Measurements from ENCODE around the gene TNFSF4.
"Not testable (repeated sequence)": the region's sequence is repeated elsewhere in the genome, so short reads cannot be mapped to it uniquely, and the experiment has no call there.

The TNFSF4 gene, protein sequence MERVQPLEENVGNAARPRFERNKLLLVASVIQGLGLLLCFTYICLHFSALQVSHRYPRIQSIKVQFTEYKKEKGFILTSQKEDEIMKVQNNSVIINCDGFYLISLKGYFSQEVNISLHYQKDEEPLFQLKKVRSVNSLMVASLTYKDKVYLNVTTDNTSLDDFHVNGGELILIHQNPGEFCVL
- total RNA-seq, result 3.3 to 9.1 (median 5.9) reads per million in 4 experiments

DNA sequence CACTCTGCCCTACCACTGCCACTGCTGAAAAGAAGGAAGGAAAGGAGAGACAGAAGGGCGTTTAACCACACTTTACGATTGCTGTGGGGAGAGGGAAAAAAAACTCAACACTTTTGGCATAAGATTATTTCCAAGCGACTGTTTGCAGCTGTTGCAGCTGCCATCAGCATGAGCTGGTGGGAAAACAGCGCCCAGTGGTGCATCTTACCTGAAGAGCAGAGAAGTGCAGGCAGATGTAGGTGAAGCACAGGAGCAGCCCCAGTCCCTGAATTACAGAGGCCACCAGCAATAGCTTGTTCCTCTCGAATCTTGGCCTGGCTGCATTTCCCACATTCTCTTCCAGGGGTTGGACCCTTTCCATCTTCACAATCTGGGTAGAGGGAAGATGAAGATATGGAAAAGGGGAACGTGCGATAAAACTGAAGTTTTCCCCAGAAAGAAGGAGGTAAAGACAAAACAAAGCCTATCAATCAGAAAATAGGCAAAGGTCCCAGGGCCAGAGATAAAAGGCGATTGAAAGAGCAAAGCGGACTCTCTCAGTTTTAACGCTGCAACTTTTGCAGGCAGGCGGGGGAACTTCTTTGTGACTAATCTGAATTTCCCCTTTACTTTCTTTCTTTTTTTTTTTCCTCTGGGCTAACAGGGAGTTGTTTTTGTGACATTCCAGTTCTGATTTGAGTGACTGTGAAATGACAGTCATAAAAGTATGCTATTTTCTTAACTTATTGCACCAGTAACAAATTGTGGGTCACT is at the start of gene TNFSF4:
Gene TNFSF4, minus strand, starts transcription at position 516 of the 753 bp plus-strand sequence. Its CDS starts 155 bp downstream, at position 361.
- DNase-seq, result no peak

DNA sequence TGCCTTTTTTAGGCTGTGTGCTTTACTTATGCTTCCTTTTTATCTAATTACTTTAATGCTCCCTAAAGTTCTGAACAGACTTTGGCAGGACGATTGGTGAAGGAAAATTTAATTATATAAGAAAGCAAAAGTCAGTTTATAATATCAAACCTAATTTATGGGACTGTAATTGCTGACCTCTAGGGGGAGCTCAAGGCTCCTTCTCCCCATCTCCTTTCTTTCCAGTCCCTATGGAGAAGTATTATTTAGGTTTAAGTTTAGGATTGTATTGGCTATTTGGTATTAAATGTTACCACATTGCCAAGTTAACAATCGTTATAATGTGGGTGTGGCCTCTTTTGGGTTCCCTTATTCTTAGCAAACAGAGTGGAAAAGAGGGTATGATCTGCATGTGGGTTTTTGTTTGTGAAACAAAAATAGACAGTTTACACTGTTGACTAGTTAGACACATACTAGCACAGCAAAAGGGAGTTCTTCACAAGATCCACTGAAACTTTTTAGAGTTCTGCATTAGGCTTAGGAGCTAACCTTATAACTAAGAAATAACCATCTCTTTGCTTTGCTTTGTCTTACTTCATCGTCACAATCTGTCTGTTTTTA is 48.2 kb upstream of the TNFSF4 start:
- no peak for DNase-seq

DNA sequence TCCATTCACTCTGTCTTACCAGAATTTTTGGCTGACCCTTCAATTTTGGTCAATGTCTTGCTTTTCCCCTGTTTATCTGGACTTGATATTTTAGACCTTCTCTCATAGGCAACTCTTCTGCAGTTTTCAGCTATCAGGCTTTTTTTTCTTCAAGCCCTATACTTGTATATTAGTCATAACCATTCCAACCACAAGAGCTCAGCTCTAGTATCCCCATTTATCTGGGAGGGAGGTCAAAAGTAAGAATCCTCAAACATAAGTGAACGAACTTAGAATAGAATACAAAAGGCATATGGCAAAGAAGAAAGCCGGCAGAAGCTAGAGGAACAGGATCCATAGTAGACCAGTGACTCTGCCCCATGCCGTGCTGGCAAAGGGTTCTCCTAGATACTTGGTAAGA is 45.9 kb upstream of the TNFSF4 start:
- no peak for DNase-seq

DNA sequence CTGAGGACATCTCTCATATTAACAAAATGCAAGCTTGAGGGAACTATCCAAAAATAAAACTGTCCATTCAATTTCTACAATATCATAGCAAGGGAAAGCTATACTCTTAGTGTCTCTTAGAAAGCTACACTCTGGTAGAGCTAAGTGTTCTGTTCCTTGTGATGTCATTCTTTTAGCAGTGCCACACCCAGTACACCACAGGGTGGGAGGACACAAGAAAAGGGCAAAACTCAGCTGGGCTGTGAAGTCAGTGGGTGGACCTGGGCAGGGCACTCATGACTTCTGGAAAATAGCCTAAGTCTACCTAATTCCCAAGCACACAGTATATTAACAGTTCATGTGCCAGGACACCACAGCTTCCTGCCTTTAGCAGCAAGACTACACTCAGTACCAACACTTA is 42.2 kb upstream of the TNFSF4 start:
- DNase-seq, result no peak

DNA sequence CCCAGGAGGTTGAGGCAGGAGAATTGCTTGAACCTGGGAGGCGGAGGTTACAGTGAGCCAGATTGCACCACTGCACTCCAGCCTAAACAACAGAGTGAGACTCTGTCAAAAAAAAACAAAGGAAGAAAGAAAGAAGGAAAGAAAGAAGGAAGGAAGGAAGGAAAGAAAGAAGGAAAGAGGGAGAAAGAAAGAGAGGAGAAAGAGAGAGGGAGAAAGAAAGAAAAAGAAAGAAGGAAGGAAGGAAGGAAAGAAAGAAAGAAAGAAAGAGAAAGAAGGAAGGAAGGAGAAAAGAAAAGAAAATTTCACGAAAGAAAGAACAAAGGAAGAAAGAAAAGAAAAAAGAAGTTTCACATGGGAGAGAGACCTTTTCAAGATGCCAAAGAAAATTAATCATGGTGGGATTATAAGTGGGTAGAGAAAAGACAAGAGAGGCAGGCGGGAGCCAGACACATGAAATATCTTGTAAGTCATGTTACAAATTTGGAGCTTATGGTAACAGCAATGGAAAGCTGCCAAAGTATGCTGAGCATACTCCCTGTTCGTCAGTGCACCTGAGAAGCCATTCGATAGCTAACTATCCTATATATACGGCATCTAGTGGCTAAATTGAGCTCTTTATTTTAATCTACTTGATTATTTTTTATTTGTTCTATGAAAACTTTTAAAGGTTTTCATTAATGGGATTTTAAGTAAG is 41.3 kb upstream of the TNFSF4 start:
- DNase-seq, result no peak

DNA sequence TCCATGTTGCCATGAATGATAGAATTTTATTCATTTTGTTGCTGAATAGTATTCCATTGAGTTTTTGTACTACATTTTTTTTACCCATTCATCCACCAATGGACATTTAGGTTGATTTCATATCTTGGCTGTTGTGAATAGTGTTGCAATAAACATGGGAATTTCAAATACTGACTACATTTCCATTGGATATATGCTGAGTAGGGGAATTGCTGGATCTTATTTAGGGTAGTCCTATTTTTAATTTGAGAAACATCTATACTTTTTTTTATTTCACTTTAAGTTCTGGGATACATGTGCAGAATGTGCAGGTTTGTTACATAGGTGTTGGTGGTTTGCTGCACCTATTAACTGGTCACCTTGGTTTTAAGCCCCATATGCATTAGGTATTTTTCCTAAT is 38.8 kb upstream of the TNFSF4 start:
- no peak for DNase-seq

DNA sequence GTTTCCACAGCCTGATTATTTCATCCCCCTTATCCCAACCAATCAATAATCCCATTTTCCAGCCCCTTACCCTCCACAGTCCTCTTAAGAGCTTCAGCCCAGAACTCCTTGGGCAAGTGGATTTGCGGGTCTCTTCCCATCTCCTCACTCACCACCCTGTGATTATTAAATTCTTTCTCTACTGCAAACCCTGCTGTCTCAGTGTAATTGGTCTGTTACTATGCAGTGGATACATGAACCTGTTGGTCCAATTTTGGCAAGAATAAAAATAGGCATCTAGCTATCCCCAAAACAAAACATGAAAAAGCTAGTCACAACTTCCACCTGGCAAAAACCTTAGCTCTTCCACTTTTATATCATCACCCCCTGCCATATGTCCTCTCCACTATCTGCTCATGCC is 36.2 kb upstream of the TNFSF4 start:
- DNase-seq, result no peak

DNA sequence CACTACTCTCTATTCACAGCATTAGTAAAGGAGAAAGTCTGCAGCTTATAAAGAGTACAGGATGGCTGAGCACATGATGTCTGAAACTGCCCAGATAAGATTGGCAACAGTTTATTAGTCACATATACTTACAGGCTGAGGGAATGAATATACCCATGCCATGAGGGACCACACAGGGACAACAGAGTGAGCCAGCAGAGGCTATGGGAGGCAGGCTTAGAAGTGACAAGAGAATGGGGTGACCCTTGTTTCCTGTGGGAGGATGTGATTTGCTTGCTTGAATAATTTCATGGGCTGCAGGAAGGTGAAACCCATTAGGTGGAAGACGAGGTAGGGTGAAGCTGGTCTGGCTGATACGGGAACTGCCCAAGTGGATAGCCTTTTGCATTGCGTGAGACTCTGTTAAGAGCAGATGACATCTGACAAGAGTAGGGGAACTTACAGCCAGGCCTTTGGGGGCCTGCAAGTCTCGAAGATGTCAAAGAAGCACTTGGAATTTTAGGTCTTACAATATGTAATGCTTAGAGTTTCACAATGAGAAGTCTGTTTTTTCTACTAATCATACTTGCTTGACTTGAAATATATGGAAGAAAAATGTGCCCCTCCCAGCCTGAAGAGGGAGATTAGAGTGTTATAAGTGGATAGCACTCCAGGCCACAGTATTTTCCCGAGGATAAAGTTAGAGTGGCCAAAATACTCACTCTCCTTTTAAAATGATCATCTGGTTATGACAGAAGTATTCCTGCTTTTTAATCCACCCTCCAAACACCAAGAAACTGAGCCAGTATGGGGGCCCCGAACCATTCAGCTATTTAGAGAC is 34.6 kb upstream of the TNFSF4 start:
- no peak for DNase-seq

DNA sequence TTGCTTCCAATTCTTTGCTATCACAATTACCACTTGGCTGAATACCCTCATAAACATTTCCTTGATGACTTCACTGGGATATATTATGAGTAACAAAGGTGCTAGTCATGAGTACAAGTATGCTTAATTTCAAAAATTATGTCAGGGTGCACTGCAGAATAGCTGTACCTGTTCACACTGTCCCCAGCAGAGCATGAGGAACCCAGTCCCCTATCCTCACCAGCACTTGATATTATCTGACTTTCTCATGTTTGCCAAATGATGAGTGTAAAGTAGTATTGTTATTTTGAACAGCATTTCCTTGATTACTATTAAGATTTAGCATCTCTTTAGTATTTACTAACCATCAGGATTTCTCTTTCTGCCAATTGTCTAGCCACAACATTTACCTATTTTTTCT is 33.5 kb upstream of the TNFSF4 start:
- no peak for DNase-seq

DNA sequence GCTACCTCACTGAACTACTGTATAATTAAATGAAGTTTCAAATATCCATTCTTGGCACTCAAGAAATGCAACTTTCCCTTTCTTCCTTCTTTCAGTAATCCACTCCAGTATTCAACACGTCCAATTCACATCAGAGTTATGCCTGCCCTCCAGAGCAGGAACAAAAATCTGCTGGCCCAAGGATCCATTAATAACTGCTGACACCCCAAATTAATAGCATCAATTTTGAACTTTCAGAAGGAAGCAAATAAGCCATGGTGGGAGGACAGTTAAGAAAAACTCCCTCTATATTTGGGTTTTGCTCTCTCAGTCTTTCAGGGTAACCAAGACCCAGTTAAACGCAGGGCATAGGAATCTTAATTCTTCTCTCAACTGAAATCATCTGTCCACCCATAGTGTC is 31.9 kb upstream of the TNFSF4 start:
- no peak for DNase-seq

DNA sequence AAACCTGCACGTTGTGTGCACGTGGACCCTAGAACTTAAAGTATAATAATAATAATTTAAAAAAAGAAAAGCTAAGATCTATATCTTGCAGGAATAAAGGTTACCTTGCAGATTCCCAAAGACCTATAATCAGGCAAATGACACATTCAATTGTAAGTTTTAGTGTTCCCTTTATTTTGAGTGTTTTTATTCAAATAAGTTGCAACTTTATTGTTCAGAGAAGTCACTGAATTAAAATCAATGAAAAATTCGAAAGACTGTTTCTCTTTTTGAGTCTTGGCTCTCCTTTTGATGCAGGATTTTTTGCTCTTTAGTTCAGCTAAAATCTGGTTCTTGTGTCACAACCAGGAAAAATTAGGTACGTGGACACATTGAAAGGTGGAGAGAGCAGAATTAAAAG is 27.8 kb upstream of the TNFSF4 start:
- no peak for DNase-seq

DNA sequence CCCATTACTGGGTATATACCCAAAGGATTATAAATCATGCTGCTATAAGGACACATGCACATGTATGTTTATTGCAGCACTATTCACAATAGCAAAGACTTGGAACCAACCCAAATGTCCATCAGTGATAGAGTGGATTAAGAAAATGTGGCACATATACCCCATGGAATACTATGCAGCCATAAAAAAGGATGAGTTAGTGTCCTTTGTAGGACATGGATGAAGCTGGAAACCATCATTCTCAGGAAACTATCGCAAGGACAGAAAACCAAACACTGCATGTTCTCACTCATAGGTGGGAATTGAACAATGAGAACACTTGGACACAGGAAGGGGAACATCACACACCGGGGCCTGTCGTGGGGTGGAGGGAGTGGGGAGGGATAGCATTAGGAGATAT is 27.3 kb upstream of the TNFSF4 start:
- DNase-seq, result not testable (repeated sequence)

DNA sequence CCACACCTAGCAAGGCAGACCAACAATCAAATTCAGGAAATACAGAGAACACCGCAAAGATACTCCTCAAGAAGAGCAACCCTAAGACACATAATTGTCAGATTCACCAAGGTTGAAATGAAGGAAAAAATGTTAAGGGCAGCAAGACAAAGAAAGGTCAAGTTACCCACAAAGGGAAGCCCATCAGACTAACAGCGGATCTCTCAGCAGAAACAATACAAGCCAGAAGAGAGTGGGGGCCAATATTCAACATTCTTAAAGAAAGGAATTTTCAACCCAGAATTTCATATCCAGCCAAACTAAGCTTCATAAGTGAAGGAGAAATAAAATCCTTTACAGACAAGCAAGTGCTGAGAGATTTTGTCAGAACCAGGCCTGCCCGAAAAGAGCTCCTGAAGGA is 21.9 kb upstream of the TNFSF4 start:
- DNase-seq, result not testable (repeated sequence)

DNA sequence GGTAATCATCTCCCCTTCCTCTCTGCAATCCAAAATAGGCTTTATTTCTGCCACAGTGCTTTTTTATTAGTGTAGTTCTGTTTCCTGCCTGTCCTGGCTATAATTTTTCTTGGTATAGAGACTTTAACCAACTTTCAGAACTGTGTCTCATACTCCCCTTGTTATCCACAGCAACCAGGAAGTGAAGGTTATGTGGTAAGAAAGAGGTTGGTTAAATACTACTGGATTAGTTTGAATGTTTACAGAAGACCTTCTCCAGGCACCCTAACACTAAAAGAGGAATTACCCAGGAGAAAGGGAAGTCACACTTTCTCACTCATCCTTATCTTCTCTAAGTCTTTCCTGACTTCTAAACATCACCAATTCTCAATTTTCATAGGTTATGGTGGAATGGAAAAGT is 17.8 kb upstream of the TNFSF4 start:
- no peak for DNase-seq

DNA sequence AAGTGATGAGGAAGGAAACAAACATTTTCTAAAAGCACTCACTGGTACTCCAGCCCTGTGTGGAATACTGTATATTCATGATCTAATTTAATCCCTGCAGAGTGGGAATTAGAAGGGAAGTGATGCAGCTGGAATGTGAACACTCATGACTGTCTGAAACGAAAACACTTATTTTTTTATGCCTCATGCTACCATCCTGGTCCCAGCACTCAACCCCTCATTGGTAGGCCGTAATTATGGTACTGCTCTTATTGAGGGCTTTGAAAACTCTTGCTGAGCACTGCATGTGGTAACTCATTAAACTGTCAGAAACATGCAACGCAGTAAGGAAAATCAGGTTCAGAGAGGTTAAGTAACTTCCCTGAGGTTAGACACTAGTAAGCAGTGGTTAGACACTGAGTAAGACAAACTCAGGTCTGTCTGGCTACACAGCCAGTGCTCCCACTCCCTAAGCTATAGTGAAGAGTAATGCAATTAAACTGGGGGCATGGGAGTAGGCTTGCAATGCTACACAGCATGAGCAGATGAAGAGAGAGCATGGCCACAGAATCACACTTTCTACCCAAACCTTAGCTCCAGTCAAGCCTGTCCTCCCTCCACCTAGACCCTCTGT is 17.3 kb upstream of the TNFSF4 start:
- DNase-seq, result no peak

DNA sequence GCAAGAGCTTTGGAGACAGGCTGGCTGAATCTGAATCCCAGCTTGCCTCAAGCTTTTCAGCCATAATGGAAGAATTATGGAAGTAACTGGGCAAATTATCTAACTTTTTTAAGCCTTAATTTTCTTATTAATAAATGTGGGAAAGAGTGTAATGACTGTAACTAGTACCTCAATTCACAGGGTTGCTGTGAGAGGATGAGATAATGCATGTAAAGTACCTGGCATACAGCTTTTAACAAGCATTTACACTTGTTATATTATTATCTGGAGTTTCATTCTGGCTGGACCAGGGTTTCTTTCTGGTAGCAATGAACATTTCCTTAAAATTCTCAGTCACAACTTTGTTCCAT is 15.9 kb upstream of the TNFSF4 start:
- DNase-seq, result no peak

DNA sequence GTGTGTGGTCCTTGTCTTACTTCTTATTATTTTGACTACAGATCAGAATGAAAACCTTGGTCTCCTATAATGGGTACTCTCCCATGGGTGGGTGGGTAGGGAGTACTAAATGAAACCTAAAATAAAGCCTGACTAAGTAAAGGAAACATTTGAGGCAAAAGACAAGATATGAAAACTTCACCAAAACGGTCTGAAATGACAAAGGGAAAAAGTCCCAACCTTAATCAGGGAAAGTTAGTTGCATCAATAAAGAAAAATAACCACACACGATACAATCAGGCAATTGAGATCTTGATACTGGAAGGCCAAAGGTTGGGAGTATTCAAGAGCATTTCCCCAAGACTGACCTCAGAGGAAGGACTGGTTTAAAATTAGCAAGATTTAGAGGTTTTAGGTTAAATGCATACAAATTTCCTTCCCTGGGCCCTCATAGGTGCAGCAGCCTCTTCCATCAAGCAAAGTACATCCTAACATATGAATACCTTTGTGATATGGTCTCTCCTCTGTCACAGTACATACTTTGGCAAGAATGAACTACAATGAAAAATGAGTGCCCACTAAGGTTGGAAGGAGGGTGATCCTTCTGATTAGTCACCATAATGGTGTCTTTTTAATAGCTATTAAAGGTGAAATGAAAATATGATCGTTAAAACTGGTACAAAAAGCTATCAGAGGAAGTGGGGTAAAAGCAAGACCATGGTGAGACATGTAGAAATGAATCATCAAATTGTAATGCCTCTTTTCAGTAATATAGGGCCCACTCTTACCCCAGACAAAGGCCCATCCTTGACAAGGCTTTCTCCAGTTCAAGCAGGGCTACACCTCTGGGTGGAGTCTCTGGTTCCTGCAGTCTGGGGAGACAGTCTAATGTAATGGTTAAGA is 15.3 kb upstream of the TNFSF4 start:
- no peak for DNase-seq

DNA sequence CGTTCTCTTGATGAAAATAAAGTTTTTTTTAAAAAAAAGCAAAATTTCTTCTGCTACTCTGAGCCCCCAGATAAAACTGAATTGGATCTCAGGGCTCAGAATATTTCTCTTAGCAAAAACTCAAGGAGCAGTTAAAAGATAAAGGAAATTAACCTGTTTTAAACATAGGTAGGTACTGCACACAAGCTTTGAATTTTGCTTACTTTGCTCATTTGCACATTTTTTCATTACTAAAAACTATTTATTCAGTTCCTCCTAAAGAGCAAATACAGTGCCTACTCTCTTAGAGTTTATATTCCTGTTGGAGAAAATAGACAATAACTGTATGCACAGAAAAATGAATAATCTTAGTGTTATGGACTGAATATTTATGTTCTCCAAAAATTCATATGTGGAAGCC is 13.0 kb upstream of the TNFSF4 start:
- no peak for DNase-seq

DNA sequence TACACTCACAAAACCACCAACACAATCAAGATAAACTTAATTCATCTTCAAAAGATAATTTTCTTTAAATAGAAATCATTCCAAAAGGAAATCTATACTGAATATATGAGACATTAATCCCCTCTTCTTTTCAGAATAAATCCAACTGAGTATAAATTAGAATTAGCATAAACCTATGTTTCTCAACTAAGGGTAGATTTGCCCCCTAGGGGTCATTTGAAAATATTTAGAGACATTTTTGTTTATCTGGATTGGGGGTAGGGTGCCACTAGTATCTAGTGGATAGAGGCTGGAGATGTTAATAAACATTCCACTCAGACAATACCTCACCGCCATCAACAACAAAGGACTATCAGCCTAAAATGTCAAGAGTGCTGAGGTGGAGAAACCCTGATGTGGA is 6.5 kb upstream of the TNFSF4 start:
- no peak for DNase-seq

DNA sequence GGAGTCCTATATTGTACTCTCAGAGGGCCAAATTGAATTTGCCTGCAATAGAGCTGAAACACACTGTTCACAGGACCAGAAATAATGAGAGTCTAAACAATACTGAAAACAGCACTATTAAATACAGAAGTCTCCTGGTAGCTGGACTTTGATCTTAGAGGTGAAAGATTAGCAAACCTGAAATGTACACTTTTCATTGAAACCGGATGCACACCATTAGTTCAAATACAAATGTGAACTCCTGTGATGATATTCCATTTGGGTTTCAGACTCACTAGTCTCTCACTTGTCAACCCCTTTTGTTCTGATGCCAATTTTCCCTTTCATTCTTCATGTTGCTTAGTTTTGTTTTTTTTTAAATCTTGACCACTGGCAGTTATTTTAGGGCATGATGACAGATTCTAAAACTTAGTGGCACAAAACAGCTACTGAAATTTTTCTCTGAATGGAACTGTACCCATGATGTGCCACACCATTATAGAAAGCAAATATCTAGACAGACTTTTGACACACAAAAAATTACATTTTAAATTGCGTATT is 5.9 kb upstream of the TNFSF4 start:
- DNase-seq, result no peak

DNA sequence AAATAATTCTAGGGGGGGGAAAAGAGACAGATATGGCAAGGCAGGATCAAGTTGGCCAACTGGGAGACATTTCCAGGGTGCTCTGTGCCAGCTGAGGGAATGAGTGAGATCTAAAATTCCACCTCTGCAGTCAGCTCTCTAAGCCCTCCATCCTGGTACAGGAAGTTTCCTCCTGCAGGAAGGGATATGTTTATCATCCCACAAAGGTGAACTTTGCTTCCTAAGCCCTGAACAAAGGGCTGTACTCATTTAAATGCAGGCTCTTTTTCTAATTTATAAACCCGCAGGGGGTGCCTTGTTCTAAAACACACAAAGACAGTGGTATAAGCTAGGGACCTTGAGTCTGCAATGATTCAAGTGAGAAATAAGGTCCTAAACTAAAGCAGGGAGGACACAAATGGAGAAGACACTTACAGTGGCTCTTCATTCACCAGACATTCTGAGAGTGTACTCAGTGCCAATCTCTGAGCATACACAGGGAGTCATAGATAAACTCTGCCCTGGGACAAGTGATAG is 3.6 kb upstream of the TNFSF4 start:
- DNase-seq, result no peak

Measured in effector CD8-positive, alpha-beta T cell (primary cell).